Keratinocyte (primary cell): ENCODE results near the gene PALD1.

ENCODE experiments used
- EZH2 ChIP-seq: IDR thresholded peaks from one replicate; pipeline ENCODE4 v1.6.1; 2012; ENCODE audit warnings: inconsistent platforms, mild to moderate bottlenecking, low read length, moderate library complexity
- TF ChIP-seq, protein P1 (sequence below), 3 experiments: IDR thresholded peaks in 1 of 3; conservative IDR thresholded peaks in 1 of 3; optimal IDR thresholded peaks in 1 of 3; 2 replicates in 2 of 3; 3 replicates in 1 of 3; pipeline versions ENCODE3 to v1.5.1; 2011; ENCODE audit warnings: low read length in 3 of 3, mild to moderate bottlenecking in 3 of 3, moderate library complexity in 2 of 3, control low read depth in 1 of 3, inconsistent platforms in 1 of 3; ENCODE audit not compliant: insufficient read depth in 2 of 3; ENCODE audit errors: extremely low read depth in 1 of 3

DNA sequence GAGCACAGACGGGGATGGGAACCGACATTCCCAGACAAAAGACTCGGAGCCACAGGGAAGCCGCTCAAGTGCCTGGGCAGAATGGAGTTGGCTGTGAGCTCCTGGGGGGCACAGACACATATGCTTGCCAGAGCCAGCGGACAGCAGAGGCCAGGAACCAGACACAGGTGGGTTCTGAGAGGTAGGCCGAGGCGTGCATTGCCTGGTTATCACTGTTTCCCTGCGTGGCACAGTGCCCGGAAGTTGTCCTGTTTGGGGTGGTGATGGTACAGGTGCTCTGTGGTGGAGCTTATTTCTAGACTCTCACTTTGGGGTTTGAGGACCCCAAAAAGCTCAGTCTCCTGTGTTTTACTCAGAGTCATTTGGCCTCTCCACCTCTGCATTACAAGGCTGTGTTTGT, 2.5 kb downstream of the PALD1 start:
- TF ChIP-seq, protein P1, sequence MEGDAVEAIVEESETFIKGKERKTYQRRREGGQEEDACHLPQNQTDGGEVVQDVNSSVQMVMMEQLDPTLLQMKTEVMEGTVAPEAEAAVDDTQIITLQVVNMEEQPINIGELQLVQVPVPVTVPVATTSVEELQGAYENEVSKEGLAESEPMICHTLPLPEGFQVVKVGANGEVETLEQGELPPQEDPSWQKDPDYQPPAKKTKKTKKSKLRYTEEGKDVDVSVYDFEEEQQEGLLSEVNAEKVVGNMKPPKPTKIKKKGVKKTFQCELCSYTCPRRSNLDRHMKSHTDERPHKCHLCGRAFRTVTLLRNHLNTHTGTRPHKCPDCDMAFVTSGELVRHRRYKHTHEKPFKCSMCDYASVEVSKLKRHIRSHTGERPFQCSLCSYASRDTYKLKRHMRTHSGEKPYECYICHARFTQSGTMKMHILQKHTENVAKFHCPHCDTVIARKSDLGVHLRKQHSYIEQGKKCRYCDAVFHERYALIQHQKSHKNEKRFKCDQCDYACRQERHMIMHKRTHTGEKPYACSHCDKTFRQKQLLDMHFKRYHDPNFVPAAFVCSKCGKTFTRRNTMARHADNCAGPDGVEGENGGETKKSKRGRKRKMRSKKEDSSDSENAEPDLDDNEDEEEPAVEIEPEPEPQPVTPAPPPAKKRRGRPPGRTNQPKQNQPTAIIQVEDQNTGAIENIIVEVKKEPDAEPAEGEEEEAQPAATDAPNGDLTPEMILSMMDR (optimal IDR thresholded peaks at IDR 0.05 in 1 of 3, IDR thresholded peaks at IDR 0.05 in 1 of 3, conservative IDR thresholded peaks at IDR 0.05 in 1 of 3; ENCODE audit: extremely low read depth in 1 of 3, insufficient read depth in 2 of 3, low read length in 3 of 3) = no peak
- TF ChIP-seq EZH2 = no peak
